ENCODE measurements around the gene PLET1. TPM values are rescaled to one million over a fixed set of nuclear protein-coding genes. Genes with fewer than 3 reads are reported as not detected.

PLET1 gene
- total and polyA plus RNA-seq, 2 of the 4 experiments (the other 2 are of a cell fraction) = not detected

- ChIA-PET POLR2A (ENCODE audit: unreplicated experiment) (no interaction called here), CTCF (interaction anchor here (0.6 to 2.8 kb wide), 8 partner anchors 8 to 996 kb away, joined by 3 to 64 read pairs (median 8); partner anchors contain the start of gene PTS)
- no CpG with 5 or more reads among the region's 3 CpGs for WGBS, 2 experiments (ENCODE audit: extremely low coverage in 2 of 2, insufficient read length in 1 of 2)
- Histone ChIP-seq H3K4me3 (ENCODE audit: insufficient read depth, low read depth, low read length) (no peak overlapping the region), H4K20me1 (ENCODE audit: insufficient read depth, low read length) (no peaks in the 10 kb centered on the region), H4K8ac (ENCODE audit: low read depth in 2 of 2, low read length in 2 of 2) (peak overlapping the region; percentile 15 to 48; a peak in 1 of 4 replicates), H2BK20ac (ENCODE audit: low read depth, low read length) (no peak overlapping the region; the same call in 1 of the 2 replicates), H2AK9ac (replicated peaks; ENCODE audit: low read depth, low read length, poor library complexity) (peak overlapping the region; percentile 4), H2BK120ac (ENCODE audit: low read depth, low read length) (0 out of 2 replicates have a peak overlapping the region, but pooled peaks have one; percentile 39), H3K4me2 (ENCODE audit: low read depth, low read length) (no peak overlapping the region), H2AK5ac (ENCODE audit: low read depth, low read length) (peak overlapping the region; percentile 33; the same call in 1 of the 2 replicates), H3K36me3 (ENCODE audit: control insufficient read depth, insufficient read depth, low read length) (no peaks in the 10 kb centered on the region), H3K9ac (ENCODE audit: low read depth, low read length) (no peak overlapping the region), H3K4me1 (ENCODE audit: control insufficient read depth, insufficient read depth, low read length) (peaks cover 2% of the 10 kb centered on the region), H3K27ac (ENCODE audit: insufficient read depth, low read length) (no peak overlapping the region), H4K91ac (ENCODE audit: insufficient read depth, low read depth, low read length) (peak overlapping the region; percentile 36; the same call in 1 of the 2 replicates), H2AFZ (replicated peaks; ENCODE audit: low read length, poor library complexity) (peak overlapping the region; percentile 34), H3K56ac (ENCODE audit: extremely low read depth, insufficient read depth, low read length) (no peak overlapping the region), H2BK15ac (ENCODE audit: low read depth, low read length) (peak overlapping the region; percentile 71; the same call in 2 of the 3 replicates), H3K27me3 (ENCODE audit: control insufficient read depth, insufficient read depth, low read length) (0 out of 2 replicates have a peak, but pooled peaks cover 7% of the 10 kb centered on the region), H3K23ac (ENCODE audit: low read depth, low read length) (no peak overlapping the region), H3K79me1 (ENCODE audit: low read depth in 1 of 2, low read length in 2 of 2) (no peaks in the 10 kb centered on the region), H2BK5ac (ENCODE audit: low read depth, low read length, poor library complexity, severe bottlenecking) (no peak overlapping the region), H3K9me1 (ENCODE audit: insufficient read depth, low read length) (no peaks in the 10 kb centered on the region), H3K18ac (ENCODE audit: low read depth, low read length) (no peak overlapping the region), H4K5ac (ENCODE audit: low read depth, low read length) (no peak overlapping the region), H3K9me3 (ENCODE audit: control insufficient read depth, insufficient read depth, low read length) (no peaks in the 10 kb centered on the region), H3K14ac (replicated peaks; ENCODE audit: low read depth, low read length) (no peak overlapping the region; the same call in 1 of the 2 replicates), H3K4ac (ENCODE audit: low read depth, low read length) (peak overlapping the region; percentile 27; the same call in 1 of the 2 replicates)
- DNase-seq (no peak), ATAC-seq (ENCODE audit: low read depth) (no peak)
- no peak for TF ChIP-seq CTCF (conservative IDR thresholded peaks at IDR 0.05; ENCODE audit: low read depth, low read length)
- no peak for TF ChIP-seq NFE2L2 (IDR thresholded peaks at IDR 0.05; ENCODE audit: low read depth, low read length)
- TF ChIP-seq RCOR1 (IDR thresholded peaks at IDR 0.05; ENCODE audit: insufficient replicate concordance, low read length) = no peak
- no peak for TF ChIP-seq USF2 (IDR thresholded peaks at IDR 0.05; ENCODE audit: low read depth, low read length)
- no peak for TF ChIP-seq POLR2A (IDR thresholded peaks at IDR 0.05; ENCODE audit: low read depth, low read length)
- TF ChIP-seq RFX5 (IDR thresholded peaks at IDR 0.05; ENCODE audit: low read depth, low read length) = no peak
- TF ChIP-seq BHLHE40 (IDR thresholded peaks at IDR 0.05; ENCODE audit: low read depth, low read length) = no peak
- TF ChIP-seq MAFK (IDR thresholded peaks at IDR 0.05; ENCODE audit: low read depth, low read length) = no peak
- no peak for TF ChIP-seq RAD21 (IDR thresholded peaks at IDR 0.05; ENCODE audit: low read length)
- TF ChIP-seq MXI1 (IDR thresholded peaks at IDR 0.05; ENCODE audit: borderline replicate concordance, low read depth, low read length) = no peak
- no peak for TF ChIP-seq ELK1 (IDR thresholded peaks at IDR 0.05; ENCODE audit: borderline replicate concordance, low read depth, low read length)
- no peak for TF ChIP-seq FOS (IDR thresholded peaks at IDR 0.05; ENCODE audit: low read depth, low read length)
- TF ChIP-seq MAZ (IDR thresholded peaks at IDR 0.05; ENCODE audit: borderline replicate concordance, low read depth, low read length) = no peak
- no peak for TF ChIP-seq CHD1 (IDR thresholded peaks at IDR 0.05; ENCODE audit: low read depth, low read length)
- no peak for TF ChIP-seq CEBPB (IDR thresholded peaks at IDR 0.05; ENCODE audit: low read depth, low read length)
- no peak for TF ChIP-seq SMC3 (IDR thresholded peaks at IDR 0.05; ENCODE audit: low read depth, low read length)
- intact Hi-C loops (cut with micrococcal nuclease) = loop anchor here (5.0 kb wide), 1 partner anchor 347 kb away; no protein-coding TSS in a partner anchor
- in situ Hi-C loops (cut with MboI; ENCODE audit: low sequenced_read_pairs) = loop anchor here (10.0 kb wide), 1 partner anchor 164 kb away; no protein-coding TSS in a partner anchor
- dilution Hi-C loops (cut with HindIII; ENCODE audit: low sequenced_read_pairs, unreplicated experiment) = no loop called here
- BruUV-seq (replicated peaks) = no TSS peak
Measured at GRCh38 chr11:112278803-112279202, 18.1 kb upstream of the PLET1 start.
